Central memory CD8-positive, alpha-beta T cell (primary cell): Measurements from ENCODE around the gene DUS3L.
A peak's percentile ranks its signal among the peaks of the same experiment; 100 is the strongest.

Experiments
- ATAC-seq: fragments of 150-1000 bp; cut with Tn5 transposase; replicated peaks from 2 replicates; pipeline ENCODE4 v1.10.0; 2022; ENCODE audit warnings: mild to moderate bottlenecking, moderate FRiP score, moderate number of reproducible peaks; ENCODE audit not compliant: poor library complexity, severe bottlenecking; ENCODE audit errors: extremely low read depth
- DNase-seq, 2 donors: peaks; one replicate each; pipeline ENCODE4 v3.0.0; 2021; ENCODE audit warnings: low spot score in 2 of 2
- H3K27ac Mint-ChIP-seq: one replicate; pipeline ENCODE4 v1.8.0; 2022; ENCODE audit warnings: low read depth, mild to moderate bottlenecking, moderate library complexity, mixed read lengths
- H3K27me3 Mint-ChIP-seq: one replicate; pipeline ENCODE4 v1.8.0; 2022; ENCODE audit warnings: mixed read lengths
- H3K36me3 Mint-ChIP-seq: one replicate; pipeline ENCODE4 v1.8.0; 2022; ENCODE audit warnings: mild to moderate bottlenecking, moderate library complexity, mixed read lengths; ENCODE audit not compliant: insufficient read depth
- H3K4me1 Mint-ChIP-seq: one replicate; pipeline ENCODE4 v1.8.0; 2022; ENCODE audit warnings: mixed read lengths
- H3K4me3 Mint-ChIP-seq: one replicate; pipeline ENCODE4 v1.8.0; 2022; ENCODE audit warnings: mild to moderate bottlenecking, moderate library complexity, mixed read lengths
- H3K9me3 Mint-ChIP-seq: one replicate; pipeline ENCODE4 v1.8.0; 2022; ENCODE audit warnings: mixed read lengths

Gene DUS3L

DNA sequence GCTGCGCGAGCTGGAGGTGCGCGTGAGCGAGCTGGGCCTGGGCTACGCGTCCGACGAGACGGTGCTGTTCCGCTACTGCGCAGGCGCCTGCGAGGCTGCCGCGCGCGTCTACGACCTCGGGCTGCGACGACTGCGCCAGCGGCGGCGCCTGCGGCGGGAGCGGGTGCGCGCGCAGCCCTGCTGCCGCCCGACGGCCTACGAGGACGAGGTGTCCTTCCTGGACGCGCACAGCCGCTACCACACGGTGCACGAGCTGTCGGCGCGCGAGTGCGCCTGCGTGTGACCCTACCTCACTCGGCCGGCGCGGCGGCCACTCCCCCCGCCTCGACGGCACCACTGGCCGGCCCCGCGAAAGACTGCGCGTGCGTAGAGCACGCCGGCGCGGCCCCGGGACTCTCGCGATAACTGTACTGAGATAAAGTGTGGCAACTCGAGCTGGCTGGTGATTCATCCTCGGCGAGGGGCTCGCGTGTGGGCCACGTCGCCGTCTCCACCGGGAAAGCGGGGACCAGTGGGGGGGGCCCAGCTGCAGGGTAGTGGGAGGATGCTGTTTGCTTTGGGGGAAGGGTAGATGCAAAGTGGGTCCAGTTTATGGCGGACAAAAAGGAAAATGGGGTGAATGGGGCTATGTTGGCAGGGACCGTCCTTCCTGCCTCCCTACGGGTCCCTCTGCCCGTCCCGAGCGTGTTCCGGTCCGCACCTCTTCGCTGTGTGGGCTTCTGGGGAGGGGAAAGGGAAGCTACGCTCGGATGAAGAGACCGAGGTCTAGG lies 37.1 kb upstream of the DUS3L start:
- DNase-seq (peak; percentile 81 to 85), ATAC-seq (peak; percentile 80)
- Mint-ChIP-seq H3K27ac (peak overlapping the region; percentile 82), H3K36me3 (peaks cover 14% of the 10 kb centered on the region), H3K9me3 (peaks cover 5% of the 10 kb centered on the region), H3K27me3 (peaks cover 11% of the 10 kb centered on the region), H3K4me1 (peaks cover 16% of the 10 kb centered on the region), H3K4me3 (peak overlapping the region; percentile 87)

DNA sequence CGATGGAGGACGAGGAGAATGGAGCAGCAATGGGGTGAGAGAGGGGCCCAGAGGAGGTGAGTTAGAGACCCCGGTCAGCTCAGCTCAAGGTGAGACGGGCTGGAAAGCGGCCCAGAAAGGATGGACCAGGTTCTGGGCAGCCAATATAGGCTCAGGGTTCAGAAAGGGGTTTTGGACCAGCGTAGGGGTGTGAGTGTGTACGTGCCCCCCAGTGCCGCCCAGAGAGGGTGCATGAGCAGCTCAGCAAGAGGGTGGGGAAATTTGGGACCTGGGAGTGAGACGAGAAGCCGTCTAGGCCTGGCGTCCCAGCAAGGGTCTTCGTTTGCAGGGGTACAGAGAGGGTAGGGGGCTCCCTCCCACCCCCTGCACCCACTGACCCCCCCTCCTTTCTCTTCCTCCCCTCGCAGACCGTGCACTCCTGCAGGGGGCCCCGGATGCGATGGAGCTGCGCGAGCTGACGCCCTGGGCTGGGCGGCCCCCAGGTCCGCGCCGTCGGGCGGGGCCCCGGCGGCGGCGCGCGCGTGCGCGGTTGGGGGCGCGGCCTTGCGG lies 36.5 kb upstream of the DUS3L start:
- H3K27ac Mint-ChIP-seq: peak overlapping the region; percentile 82
- DNase-seq (no peak), ATAC-seq (no peak)
- H3K4me3 Mint-ChIP-seq: peak overlapping the region; percentile 87
- H3K9me3 Mint-ChIP-seq: peaks cover 5% of the 10 kb centered on the region
- H3K36me3 Mint-ChIP-seq: peaks cover 14% of the 10 kb centered on the region
- peaks cover 16% of the 10 kb centered on the region for H3K4me1 Mint-ChIP-seq
- peaks cover 6% of the 10 kb centered on the region for H3K27me3 Mint-ChIP-seq

DNA sequence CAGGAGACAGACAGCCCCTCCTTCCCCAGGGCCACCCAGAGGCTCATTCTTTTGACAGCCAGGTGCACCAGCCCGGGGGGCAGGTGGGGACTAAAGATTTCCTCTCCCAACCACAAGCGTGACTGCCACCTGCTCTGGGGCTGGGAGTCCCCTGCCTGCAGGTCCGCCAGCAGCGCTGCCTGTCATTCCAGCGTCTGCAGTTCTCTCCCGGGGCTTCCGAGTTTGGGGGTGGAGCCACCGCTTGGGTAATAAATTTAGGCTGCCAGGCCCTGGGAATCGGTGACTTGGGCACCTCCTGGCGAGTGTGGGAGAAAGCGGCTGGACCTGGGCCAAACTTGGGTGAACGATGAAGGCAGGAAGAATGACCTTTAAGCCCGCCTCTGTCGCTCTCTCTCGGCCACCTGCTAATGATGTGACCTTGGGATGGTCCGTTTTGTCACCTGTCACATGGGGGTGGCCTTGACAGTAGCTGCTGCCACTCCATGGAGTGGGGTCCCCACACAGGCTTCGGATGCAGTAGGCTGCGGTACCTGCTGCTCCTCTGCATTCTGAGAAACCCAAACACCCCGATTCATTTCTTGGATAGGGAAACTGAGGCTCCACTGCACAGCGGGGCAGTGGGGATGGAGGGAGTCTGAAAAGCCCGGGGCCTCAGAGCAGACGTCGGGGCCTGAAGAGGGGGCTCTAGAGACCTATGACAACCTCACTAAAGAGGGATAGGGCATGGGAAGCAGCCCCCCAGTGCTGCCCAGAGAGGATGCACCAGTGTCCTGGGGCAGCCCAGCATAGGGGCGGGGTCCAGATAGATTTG lies 35.8 kb upstream of the DUS3L start:
- H3K9me3 Mint-ChIP-seq: peaks cover 5% of the 10 kb centered on the region

DNA sequence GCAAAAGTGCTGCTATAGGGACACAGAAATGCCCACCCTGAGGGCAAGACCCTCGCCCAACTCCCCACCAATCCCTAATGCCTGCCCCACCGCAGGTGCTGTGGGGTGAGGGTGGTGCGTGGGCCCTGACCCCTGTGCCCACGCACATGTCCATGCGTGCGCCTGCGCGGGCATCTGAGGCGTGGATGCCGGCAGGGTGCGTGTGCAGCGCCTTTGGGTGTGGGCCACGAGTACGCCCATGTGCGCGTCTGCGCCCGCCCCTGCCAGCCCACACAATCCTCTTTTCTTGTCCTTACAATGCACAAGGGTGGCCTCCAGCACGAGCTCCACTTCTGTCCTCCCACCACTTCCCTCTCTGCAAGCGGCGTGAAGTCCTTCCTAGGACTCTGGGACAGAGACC lies 34.2 kb upstream of the DUS3L start:
- H3K27me3 Mint-ChIP-seq: peaks cover 10% of the 10 kb centered on the region
- H3K9me3 Mint-ChIP-seq: peaks cover 5% of the 10 kb centered on the region
- H3K4me1 Mint-ChIP-seq: peaks cover 16% of the 10 kb centered on the region
- peaks cover 13% of the 10 kb centered on the region for H3K36me3 Mint-ChIP-seq
- ATAC-seq (no peak), DNase-seq (no peak)
- H3K4me3 Mint-ChIP-seq: no peak overlapping the region
- H3K27ac Mint-ChIP-seq: no peak overlapping the region

More for the DNA sequence above, 35.8 kb upstream of the DUS3L start:
- Mint-ChIP-seq H3K27ac (peak overlapping the region; percentile 82), H3K4me3 (peak overlapping the region; percentile 87), H3K27me3 (no peaks in the 10 kb centered on the region), H3K36me3 (peaks cover 14% of the 10 kb centered on the region), H3K4me1 (peaks cover 16% of the 10 kb centered on the region)
- DNase-seq: no peak
- no peak for ATAC-seq

DNA sequence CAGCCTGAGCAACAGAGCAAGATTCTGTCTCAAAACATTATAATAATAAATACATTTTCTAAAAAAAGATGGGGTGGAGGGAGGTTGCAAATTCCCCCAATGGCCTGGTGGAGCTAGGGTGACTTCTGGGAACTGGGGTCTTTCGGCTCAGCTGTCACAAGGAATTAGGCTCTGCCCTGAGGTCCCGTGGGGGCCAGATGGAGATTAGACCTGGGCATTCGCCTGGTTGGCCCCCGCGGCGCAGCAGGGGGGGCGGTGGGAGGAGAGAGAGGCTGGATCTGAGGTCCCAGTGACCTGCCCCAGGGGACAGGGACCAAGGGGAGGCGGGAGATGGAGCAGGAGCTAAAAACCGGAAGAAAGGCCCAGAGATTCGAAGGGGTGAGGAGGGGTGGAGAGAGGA lies 33.8 kb upstream of the DUS3L start:
- H3K27ac Mint-ChIP-seq: no peak overlapping the region
- no peak for ATAC-seq

DNA sequence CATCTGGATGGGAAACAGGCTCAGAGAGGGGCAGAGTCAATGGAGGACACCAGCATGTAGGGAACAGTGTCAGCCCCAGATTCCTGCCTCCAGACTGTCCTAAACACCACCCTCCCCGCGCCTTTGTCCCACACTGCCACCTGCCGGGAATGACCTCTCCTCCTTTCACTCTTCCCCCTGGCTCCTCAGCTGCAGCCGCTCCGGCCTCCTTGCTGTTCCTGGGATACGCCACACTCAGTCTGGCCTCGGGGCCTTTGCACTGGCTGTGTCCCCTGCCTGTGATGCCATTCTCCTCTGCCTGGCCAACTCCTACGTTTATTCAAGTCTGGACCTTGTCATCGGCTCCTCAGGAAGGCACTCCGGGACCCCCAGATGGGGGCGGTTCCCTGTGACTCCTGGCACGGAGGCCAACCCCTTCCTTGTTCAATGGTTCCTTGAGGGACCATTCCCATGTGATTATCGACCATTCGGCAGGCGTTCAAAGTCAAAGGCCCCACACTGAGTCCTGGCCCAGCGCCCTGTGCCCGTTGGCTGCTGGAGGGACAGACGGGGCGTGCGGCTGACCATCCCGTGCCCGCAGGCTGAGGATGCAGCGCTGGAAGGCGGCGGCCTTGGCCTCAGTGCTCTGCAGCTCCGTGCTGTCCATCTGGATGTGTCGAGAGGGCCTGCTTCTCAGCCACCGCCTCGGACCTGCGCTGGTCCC lies 32.8 kb upstream of the DUS3L start:
- H3K36me3 Mint-ChIP-seq: peaks cover 13% of the 10 kb centered on the region
- DNase-seq (no peak), ATAC-seq (no peak)
- H3K4me3 Mint-ChIP-seq: no peak overlapping the region
- H3K9me3 Mint-ChIP-seq: peaks cover 5% of the 10 kb centered on the region
- H3K27me3 Mint-ChIP-seq: peaks cover 10% of the 10 kb centered on the region
- H3K27ac Mint-ChIP-seq: no peak overlapping the region
- peaks cover 14% of the 10 kb centered on the region for H3K4me1 Mint-ChIP-seq

More for the DNA sequence above, 33.8 kb upstream of the DUS3L start:
- peaks cover 16% of the 10 kb centered on the region for H3K4me1 Mint-ChIP-seq
- no peak for DNase-seq
- H3K4me3 Mint-ChIP-seq: no peak overlapping the region
- H3K36me3 Mint-ChIP-seq: peaks cover 13% of the 10 kb centered on the region
- H3K27me3 Mint-ChIP-seq: peaks cover 10% of the 10 kb centered on the region
- peaks cover 5% of the 10 kb centered on the region for H3K9me3 Mint-ChIP-seq

DNA sequence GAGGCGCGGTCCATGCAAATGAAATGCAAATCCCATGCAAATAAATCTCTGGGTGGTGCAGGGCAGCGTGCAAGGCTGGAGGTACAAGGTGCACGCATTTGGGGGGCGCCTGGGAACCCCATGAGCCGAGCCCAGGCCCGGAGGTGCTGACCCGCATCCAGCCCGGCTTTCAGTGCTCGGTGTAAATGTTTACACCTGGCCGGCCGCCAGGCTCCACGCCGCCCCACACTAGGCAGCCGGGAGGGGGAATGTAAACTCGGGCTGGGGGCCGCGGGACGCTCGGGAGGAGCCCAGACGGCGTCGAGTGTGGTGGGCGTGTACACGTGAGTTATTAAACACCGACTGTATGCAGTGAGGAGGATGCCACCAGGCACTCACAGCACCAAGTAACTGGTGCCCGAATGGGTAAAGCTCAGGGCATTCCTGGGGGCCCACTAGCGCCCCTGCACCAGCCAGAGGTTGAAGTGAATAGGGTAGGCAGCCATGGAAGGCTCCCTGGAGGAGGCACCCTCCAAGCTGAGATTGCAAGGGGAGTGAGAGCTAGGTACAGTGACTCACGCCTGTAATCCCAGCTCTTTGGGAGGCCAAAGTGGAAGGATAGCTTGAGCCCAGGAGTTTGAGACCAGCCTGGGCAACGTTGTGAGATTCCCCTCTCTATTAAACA lies 31.4 kb upstream of the DUS3L start:
- H3K9me3 Mint-ChIP-seq: peaks cover 5% of the 10 kb centered on the region
- H3K4me1 Mint-ChIP-seq: peaks cover 5% of the 10 kb centered on the region
- peaks cover 16% of the 10 kb centered on the region for H3K27me3 Mint-ChIP-seq
- no peak for ATAC-seq
- H3K4me3 Mint-ChIP-seq: no peak overlapping the region
- no peak for DNase-seq
- peaks cover 7% of the 10 kb centered on the region for H3K36me3 Mint-ChIP-seq
- no peak overlapping the region for H3K27ac Mint-ChIP-seq

DNA sequence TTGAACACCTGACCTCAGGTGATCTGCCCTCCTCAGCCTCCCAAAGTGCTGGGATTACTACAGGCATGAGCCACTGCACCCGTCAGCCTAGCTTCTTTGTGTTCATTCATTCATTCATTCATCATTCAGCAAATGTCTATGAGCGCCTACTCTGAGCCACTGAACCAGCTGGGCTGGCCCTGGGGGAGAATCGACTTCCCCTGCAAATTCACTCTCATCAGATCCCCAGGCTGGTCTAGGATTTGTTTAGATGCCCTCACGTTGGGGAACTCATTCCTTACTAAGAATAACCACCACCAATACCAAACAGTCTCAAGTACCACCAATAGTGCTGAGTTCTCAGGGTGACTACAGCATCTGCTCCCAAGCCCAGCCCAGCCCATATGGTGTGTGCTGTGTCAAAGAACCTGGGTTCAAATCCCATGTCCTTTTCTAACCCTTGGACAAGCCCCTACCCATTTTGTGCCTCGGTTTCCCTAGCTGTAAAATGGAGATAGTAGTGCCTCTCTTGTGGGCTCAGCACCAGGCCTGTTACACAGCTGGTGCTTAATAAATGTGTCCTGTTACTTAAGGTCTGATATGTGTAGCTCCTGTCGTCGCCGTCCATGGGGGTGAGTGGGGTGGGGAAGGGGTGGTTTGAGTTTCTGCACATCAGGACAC lies 30.7 kb upstream of the DUS3L start:
- no peak for ATAC-seq
- no peak for DNase-seq
- Mint-ChIP-seq H3K36me3 (peaks cover 4% of the 10 kb centered on the region), H3K4me1 (no peaks in the 10 kb centered on the region), H3K4me3 (no peak overlapping the region), H3K27me3 (peaks cover 23% of the 10 kb centered on the region), H3K27ac (no peak overlapping the region), H3K9me3 (no peaks in the 10 kb centered on the region)

DNA sequence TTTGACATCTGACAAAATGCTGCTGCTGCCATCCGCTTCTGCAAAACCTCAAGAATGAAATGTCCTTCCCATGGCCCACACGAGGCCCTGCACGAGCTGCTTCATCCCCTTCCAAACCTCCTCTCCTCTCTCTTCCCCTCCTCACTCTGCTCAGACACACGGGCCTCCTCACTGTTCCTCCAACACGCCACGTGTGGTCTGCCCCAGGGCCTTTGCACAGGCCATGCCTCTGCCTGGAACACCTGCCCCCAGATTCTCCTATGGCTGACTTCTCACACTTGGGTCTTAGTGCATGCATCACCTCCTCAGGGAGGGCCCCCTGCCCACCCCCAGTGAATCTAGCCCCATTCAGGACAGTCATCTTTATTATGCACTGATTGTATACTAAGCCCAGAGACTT lies 29.8 kb upstream of the DUS3L start:
- Mint-ChIP-seq H3K36me3 (peaks cover 2% of the 10 kb centered on the region), H3K4me3 (no peak overlapping the region), H3K4me1 (no peaks in the 10 kb centered on the region), H3K27me3 (peaks cover 28% of the 10 kb centered on the region), H3K9me3 (no peaks in the 10 kb centered on the region), H3K27ac (no peak overlapping the region)
- ATAC-seq (no peak), DNase-seq (no peak)

DNA sequence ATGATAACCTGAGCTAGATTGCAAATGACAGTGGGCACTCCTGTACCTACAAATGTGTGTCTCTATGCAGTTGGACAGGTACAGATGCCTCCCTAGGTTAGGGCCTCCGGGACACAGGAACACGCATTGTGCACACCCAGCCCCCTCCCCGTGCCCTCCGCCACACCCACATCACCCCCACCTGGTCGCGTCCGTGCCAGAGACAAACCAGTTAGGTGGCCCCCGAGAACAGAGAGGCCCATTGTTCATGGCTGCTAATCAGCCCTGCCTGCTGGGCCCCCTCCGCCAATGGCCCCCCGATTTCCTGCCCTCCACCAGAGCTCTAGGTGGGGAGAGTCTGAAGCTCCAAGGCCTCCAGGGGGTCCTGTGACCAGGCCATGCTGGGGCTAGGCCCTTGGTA lies 27.6 kb upstream of the DUS3L start:
- H3K4me3 Mint-ChIP-seq: no peak overlapping the region

DNA sequence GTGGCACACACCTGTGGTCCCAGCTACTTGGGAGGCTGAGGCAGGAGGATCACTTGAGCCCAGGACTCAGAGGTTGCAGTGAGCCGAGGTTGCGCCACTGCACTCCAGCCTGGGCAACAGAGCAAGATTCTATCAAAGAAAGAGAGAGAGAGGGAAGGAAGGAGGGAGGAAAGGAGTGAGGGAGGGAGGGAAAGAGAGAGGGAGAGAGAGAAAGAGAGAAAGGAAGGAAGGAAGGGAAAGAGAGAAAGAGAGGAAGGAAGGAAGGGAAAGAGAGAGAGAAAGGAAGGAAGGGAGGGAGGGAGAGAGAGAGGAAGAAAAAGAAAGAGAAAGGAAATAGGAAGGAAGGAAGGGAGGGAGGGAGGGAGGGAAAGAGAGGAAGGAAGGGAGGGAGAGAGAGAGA lies 26.3 kb upstream of the DUS3L start:
- no peak overlapping the region for H3K4me3 Mint-ChIP-seq

More for the DNA sequence above, 27.6 kb upstream of the DUS3L start:
- no peaks in the 10 kb centered on the region for H3K4me1 Mint-ChIP-seq
- peaks cover 28% of the 10 kb centered on the region for H3K27me3 Mint-ChIP-seq
- no peak for DNase-seq
- ATAC-seq: no peak
- H3K9me3 Mint-ChIP-seq: no peaks in the 10 kb centered on the region
- no peak overlapping the region for H3K27ac Mint-ChIP-seq
- H3K36me3 Mint-ChIP-seq: peaks cover 2% of the 10 kb centered on the region

More for the DNA sequence above, 26.3 kb upstream of the DUS3L start:
- DNase-seq (no peak), ATAC-seq (no peak)
- peaks cover 28% of the 10 kb centered on the region for H3K27me3 Mint-ChIP-seq
- H3K4me1 Mint-ChIP-seq: no peaks in the 10 kb centered on the region
- H3K36me3 Mint-ChIP-seq: peaks cover 2% of the 10 kb centered on the region
- no peaks in the 10 kb centered on the region for H3K9me3 Mint-ChIP-seq
- H3K27ac Mint-ChIP-seq: no peak overlapping the region
